ENCODE data around the gene SLC25A19.

The SLC25A19 gene

DNA sequence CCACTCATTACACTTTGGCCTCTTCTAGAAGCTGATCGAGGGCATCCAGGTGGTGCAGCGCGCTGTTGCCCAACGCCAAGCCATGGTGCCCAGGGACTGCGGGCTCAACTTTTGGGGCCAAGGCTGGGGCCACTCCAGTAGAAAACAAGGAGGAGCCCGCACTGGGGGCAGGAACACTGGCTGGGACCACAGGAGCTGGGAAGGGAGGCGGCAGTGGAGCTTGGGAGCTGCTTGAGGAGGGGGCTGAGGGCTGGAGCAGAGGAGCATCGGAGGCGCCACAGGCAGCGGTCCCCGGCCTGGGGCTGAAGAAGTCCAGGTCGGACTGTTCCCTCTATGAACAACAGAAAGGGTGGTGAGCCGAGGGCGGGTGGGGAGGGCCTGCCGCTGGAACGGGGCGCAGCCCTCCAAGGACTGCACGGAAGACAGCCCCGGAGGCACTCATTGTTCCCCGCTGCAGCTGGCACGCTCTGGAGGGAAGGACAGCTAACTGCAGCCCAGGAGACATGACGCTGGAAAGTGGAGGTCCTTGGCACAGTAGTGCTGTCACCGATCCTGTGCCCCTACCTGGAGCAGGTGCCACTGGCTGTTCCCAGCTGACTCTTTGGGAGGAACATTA lies 49.3 kb downstream of the SLC25A19 start:
- no peak for DNase-seq

DNA sequence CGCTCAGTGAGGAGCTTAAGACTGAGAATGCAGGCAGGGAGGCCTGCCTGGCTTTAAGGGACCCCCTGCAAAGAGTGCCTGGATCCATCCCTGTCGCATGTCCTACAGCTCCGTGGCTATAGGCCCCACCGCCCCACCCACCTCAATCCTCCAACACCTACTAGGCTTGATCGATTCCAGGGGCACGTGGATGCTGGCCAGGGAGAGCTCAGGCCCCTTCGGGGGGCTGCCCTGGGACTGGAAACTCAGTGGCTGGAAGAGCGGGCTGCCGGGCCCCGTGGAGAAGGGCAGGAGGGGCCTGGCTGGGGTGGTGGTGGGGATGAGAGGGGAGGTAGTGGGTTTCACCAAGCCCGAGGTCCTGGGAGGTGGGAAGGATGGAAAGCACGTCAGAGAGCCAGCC lies 50.0 kb downstream of the SLC25A19 start:
- DNase-seq, result no peak

DNA sequence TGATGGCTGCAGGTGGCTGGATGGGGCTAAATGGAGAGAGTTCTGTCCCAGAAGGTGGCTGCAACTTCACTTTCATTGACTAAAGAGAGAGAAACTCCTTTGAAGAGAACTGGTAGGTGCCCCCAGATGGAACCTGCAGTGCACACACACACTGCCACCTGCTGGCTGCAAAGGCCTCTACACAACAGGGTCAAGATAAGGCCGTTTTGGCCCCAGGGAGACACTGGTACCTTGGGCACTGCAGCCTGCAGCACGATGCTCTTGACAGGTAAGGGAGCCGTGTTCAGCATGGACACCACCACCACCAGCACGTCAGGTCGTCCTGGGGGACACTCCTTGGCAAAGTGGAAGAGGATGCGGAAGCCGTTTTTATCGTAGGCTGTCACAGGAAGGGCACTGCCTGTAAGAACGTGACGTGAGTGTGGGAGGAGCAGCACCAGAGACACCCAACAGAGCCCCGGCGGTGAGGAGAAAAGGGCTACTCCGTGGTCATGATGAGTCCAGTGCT lies 50.5 kb downstream of the SLC25A19 start:
- DNase-seq, result peak; percentile 69

DNA sequence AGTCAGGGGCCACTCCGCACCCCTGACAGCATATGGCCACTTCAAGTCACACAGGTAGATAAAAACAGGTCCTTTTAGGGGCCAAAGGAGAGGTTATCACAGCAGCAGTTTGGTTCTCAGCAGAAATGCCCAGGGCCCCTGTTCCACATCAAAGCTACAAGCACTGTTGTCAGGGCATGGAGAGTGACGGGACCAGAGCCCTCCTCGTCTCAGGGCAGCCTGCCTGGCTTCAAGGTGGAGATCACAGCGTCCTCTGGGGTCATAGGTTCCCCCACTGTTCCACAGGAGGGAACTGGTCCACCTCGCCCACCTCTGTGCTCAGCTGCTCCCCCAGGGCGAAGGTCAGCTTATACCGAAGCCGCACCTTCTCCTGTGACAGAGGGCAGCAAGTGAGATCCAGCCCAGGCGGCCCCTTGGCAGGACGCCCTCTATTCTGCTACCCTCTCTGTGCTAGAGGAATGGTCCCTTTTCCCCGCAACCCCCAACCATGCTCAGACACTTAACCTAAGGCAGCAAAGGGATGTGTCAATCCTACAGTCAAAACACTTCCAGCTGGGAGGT lies 51.1 kb downstream of the SLC25A19 start:
- no peak for DNase-seq

DNA sequence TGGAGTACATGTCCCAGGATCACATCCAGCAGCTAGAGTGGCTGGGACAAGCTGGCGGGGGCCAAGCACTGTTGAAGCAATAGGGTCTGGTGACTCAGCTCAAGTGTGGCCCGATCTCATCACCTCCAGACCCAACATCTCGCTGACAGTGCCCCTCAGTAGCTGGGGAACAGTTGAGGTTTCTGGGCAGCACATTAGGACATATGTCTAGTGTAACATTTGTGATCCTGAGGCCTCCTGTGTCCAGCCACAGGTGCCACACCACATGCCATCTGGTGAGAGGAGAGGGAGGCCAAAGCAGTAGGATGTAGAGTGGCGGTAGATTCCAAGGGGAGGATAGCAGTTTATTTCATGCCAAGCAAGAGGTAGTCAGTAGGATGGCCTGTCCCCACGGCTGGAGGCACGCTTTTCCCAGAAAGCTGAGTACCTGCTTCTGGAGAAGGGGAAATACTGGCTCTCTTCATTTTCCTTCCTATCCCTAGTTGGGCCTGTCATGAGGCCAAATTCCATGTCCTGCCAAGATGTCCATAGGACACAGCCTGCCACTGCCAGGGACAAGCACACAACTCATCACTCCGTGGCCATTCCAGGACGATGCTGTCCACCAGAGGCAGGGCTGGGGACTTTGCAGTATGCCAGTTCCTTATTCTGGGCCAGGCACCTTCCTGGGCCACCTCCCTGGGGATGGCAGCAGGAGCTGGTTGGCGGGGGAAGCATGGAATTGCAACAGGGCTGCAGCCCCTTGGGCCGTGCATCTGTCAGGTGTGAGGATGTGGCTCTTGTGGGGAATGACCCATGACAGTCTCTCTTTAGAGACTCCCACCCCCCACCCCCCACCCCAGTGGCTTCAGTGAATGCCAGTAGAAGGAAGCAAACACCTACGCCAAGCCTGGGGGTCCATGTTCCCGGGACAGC lies 51.9 kb downstream of the SLC25A19 start:
- DNase-seq, result no peak

DNA sequence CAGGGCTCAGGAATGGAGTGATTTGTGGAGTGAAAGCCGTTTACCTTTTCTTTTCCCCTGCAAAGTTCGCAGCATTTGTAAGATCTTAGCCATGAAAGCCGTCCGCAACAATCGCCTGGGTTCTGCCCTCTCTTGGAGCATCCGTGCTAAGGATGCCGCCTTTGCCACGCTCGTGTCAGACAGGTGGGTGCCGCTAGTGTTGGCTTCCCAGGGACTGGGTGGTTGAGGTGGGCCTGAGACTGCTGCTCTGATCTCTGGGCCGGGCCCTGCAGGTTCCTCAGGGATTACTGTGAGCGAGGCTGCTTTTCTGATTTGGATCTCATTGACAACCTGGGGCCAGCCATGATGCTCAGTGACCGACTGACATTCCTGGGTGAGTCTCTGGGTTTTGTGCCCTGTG lies 56.4 kb downstream of the SLC25A19 start:
- DNase-seq, result no peak

DNA sequence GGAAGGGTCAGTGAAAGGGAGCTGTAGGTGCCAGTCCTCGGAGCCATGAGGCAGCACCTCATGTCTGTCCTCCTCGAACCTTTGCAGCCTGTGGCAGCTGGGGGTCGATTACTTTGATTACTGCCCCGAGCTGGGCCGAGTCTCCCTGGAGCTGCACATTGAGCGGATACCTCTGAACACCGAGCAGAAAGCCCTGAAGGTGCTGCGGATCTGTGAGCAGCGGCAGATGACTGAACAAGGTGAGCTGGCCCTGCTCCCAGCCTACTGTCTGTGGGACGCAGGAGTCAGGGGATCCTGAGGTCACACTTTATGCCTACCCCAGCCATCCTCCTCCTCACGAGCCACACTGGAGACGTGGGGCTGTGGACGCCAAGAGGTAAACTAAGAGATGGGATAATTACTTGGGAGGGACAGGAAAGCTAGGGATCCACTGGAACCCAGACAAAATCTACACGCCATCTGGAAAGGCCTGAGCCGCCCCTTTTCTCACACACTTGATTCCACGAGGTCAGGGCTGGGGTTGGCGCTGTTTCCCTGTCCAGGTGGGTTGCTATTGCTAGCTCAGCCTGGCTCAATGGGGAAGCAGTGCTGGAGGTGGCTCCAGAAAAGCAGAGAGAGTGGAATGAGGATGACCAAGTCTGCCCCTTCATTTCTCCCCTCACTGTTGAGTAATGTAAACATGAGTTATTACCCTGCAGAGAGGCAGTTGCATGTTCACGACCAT lies 57.3 kb downstream of the SLC25A19 start:
- no peak for DNase-seq

DNA sequence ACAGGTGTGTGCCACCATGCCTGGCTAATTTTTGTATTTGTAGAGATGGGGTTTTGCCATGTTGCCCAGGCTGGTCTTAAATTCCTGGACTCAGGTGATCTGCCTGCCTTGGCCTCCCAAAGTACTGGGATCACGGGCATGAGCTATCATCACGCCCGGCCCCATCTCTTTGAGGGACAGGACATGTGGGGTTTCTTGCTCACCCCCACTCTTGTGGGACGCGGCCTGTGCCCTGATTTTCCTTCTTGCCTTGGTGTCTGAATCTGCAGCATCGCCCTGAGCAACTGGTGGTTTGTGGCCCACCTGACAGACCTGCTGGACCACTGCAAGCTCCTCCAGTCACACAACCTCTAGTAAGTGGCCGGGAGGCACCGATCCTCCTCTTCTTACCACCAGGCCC lies 58.2 kb downstream of the SLC25A19 start:
- no peak for DNase-seq

DNA sequence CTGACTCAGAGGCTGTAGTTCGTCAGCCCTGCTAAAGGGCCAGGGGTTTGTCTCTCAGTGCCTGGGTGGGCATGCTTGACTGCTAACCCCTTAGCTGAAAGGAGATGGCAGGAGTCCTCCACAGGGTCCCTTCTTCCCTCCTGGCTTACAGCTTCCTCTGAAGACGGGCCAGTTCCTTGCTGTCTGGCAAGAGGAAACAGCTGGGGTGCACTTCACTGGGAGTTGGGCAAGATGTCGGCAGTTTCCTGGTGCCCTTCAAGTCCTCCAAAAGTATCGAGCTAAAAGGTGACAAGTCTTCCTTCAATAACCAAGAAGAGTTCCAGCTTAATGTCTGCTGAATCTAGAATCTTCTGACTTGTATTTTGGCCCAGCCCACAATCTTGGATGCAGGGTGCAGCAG lies 60.4 kb downstream of the SLC25A19 start:
- no peak for DNase-seq

DNA sequence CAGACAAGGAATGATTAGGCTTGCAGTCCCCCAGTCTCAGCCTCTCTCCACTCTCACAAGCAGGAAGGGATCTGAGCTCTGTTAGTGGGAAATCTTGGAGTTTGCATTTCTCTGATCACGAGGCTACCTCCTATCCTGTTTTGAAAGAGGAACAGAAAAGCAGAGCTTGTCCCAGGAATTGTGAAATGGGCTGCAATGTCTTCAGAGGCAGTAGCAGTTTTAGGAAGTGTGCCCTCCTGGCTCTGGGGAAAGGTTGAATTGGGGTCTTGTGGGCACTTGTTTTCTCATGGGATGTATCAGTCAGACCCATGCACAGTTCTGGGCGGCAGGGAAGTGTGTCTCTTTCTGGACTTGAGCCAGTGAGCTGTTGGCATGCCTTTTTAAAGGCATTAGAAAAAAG lies 60.9 kb downstream of the SLC25A19 start:
- no peak for DNase-seq

DNA sequence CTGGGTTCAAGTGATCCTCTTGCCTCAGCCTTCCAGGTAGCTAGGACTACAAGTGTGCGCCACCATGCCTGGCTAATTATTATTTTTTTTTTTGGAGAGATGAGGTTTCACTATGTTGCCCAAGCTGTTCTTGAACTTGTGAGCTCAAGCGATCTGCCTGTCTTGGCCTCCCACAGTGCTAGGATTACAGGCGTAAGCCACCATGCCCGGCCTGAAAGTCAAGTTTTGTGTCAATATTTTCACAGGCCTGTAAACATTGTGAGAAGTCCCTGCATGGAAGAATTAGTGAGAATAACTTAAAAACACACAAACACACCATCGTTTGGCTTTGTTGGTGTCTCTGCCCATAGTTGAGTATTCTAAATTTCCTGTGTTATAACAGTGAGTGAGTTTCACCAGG lies 61.5 kb downstream of the SLC25A19 start:
- no peak for DNase-seq

DNA sequence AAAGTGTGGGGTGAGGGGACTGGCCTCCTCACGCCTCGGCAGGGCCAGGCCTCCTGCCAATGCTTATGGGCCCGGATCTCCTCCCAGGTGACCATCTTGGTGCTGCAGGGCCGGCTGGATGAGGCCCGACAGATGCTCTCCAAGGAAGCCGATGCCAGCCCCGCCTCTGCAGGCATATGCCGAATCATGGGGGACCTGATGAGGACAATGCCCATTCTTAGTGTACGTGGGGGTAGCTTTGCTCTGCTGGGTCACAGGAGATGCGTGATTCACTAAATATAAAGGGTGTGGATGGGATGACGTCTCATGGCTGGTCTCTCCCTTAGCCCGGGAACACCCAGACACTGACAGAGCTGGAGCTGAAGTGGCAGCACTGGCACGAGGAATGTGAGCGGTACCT lies 64.2 kb downstream of the SLC25A19 start:
- no peak for DNase-seq

Measured in CD4-positive, alpha-beta T cell treated with Interleukin-12 subunit alpha and Interleukin-12 subunit beta, for 1 hour (primary cell).